Endothelial cell of umbilical vein (primary cell): Measurements from ENCODE around the gene FOXK1.
"Not testable (repeated sequence)": the region's sequence is repeated elsewhere in the genome, so short reads cannot be mapped to it uniquely, and the experiment has no call there.

Experiments
- EZH2 ChIP-seq: IDR thresholded peaks from 2 replicates; pipeline ENCODE4 v1.6.1; 2012; ENCODE audit warnings: borderline replicate concordance, low read depth, mild to moderate bottlenecking, moderate library complexity, low read length, inconsistent platforms; ENCODE audit not compliant: severe bottlenecking
- GATA2 ChIP-seq: IDR thresholded peaks from 2 replicates; pipeline ENCODE4 v1.7.0; 2011; ENCODE audit warnings: low read depth, mild to moderate bottlenecking, moderate library complexity, mixed read lengths, low read length; ENCODE audit not compliant: insufficient read length, insufficient read depth
- JUN ChIP-seq: IDR thresholded peaks from 2 replicates; pipeline ENCODE4 v1.6.1; 2011; ENCODE audit warnings: borderline replicate concordance, low read depth; ENCODE audit not compliant: insufficient read length, insufficient read depth
- MYC ChIP-seq: IDR thresholded peaks from one replicate; pipeline ENCODE4 v1.6.1; 2011; ENCODE audit warnings: mild to moderate bottlenecking, low read depth, low read length
- POLR2A ChIP-seq: IDR thresholded peaks from 2 replicates; pipeline ENCODE4 v1.6.1; 2012; ENCODE audit warnings: low read depth, mild to moderate bottlenecking, control low read depth, low read length
- POLR2AphosphoS5 ChIP-seq: IDR thresholded peaks from 2 replicates; pipeline ENCODE4 v1.6.1; 2012; ENCODE audit warnings: low read depth, mild to moderate bottlenecking, control low read depth, low read length, moderate library complexity; ENCODE audit not compliant: insufficient read depth
- TF ChIP-seq, protein P1 (sequence below), 2 donors: IDR thresholded peaks; 1 replicate in 1 of 2; 2 replicates in 1 of 2; pipeline ENCODE4 v1.5.1; 2011; ENCODE audit warnings: low read length in 2 of 2, mild to moderate bottlenecking in 2 of 2, moderate library complexity in 2 of 2, control low read depth in 1 of 2, inconsistent platforms in 1 of 2, low read depth in 1 of 2; ENCODE audit not compliant: insufficient read depth in 1 of 2; ENCODE audit errors: extremely low read depth in 1 of 2

DNA sequence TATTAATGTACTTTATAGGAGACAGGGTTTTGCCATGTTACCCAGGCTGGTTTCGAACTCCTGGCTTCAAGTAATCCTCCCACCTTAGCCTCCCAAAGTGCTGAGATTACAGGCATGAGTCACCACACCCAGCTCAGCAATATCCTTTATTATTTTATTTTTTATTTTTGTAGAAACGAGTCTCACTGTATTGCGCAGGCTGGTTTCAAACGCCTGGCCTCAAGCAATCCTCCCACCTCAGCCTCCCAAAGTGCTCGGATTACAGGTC, 39.0 kb upstream of the FOXK1 start:
- TF ChIP-seq EZH2, GATA2, MYC, POLR2AphosphoS5, JUN, POLR2A: not testable (repeated sequence)
- TF ChIP-seq, protein P1, sequence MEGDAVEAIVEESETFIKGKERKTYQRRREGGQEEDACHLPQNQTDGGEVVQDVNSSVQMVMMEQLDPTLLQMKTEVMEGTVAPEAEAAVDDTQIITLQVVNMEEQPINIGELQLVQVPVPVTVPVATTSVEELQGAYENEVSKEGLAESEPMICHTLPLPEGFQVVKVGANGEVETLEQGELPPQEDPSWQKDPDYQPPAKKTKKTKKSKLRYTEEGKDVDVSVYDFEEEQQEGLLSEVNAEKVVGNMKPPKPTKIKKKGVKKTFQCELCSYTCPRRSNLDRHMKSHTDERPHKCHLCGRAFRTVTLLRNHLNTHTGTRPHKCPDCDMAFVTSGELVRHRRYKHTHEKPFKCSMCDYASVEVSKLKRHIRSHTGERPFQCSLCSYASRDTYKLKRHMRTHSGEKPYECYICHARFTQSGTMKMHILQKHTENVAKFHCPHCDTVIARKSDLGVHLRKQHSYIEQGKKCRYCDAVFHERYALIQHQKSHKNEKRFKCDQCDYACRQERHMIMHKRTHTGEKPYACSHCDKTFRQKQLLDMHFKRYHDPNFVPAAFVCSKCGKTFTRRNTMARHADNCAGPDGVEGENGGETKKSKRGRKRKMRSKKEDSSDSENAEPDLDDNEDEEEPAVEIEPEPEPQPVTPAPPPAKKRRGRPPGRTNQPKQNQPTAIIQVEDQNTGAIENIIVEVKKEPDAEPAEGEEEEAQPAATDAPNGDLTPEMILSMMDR (IDR thresholded peaks at IDR 0.05; ENCODE audit: extremely low read depth in 1 of 2, insufficient read depth in 1 of 2, low read depth in 1 of 2, low read length in 2 of 2), result not testable (repeated sequence)
